SK-N-SH (cell line): ENCODE data around the gene STX3. TPM values are rescaled to one million over a fixed set of nuclear protein-coding genes. Genes with fewer than 3 reads are reported as not detected.
"Not testable (repeated sequence)": the region's sequence is repeated elsewhere in the genome, so short reads cannot be mapped to it uniquely, and the experiment has no call there.

ENCODE experiments used
- CTCF ChIA-PET: fragments of 300-600, 350-600 bp; formaldehyde crosslinking; extraction: SDS; loops from one replicate; lab custom pipeline; 2021; lab: Yijun Ruan, JAX
- POLR2A ChIA-PET: fragments of 350-600 bp; sonication (Branson Sonifier 250); formaldehyde crosslinking; extraction: SDS; loops from one replicate; lab custom pipeline; 2020; ENCODE audit warnings: antibody characterized with exemption, inconsistent platforms; lab: Yijun Ruan, JAX
- DNase-seq: peaks from one replicate; pipeline ENCODE4 v3.0.0; 2012
- H2AFZ ChIP-seq: fragments of 200-600 bp; sonication (generic); 2 replicates; pipeline ENCODE4 v1.8.1; 2016; ENCODE audit warnings: antibody characterized with exemption, mild to moderate bottlenecking, low read depth
- H3F3A ChIP-seq: fragments of 200-600 bp; sonication (generic); replicated peaks from 2 replicates; pipeline ENCODE3; 2016; ENCODE audit warnings: antibody characterized with exemption, mild to moderate bottlenecking; ENCODE audit not compliant: insufficient read depth
- H3K27ac ChIP-seq, 2 experiments: fragments of 200-500 bp in 1 of 2; fragments of 200-600 bp in 1 of 2; sonication (Bioruptor generic) in 1 of 2; sonication (generic), shearing (Covaris generic) in 1 of 2; 2 replicates each; pipeline versions ENCODE4 v1.5.1 to v1.6.1; 2014 to 2016; ENCODE audit warnings: low read depth in 2 of 2, inconsistent platforms in 1 of 2, low read length in 1 of 2, mild to moderate bottlenecking in 1 of 2, mixed read lengths in 1 of 2
- H3K27me3 ChIP-seq: fragments of 200-600 bp; sonication (generic), shearing (Covaris generic); 2 replicates; pipeline ENCODE4 v1.6.1; 2016; ENCODE audit warnings: mixed run types; ENCODE audit not compliant: insufficient read depth
- H3K36me3 ChIP-seq, 2 experiments: fragments of 200-500 bp in 1 of 2; fragments of 200-600 bp in 1 of 2; sonication (Bioruptor generic) in 1 of 2; sonication (generic) in 1 of 2; replicated peaks in 1 of 2; 2 replicates each; pipeline versions ENCODE3 to v1.5.1; 2014 to 2016; ENCODE audit warnings: low read length in 1 of 2, mild to moderate bottlenecking in 1 of 2; ENCODE audit not compliant: insufficient read depth in 2 of 2, control insufficient read depth in 1 of 2
- H3K4me1 ChIP-seq, 2 experiments: fragments of 200-500 bp in 1 of 2; fragments of 200-600 bp in 1 of 2; sonication (Bioruptor generic) in 1 of 2; sonication (generic), shearing (Covaris generic) in 1 of 2; 2 replicates each; pipeline versions ENCODE4 v1.5.1 to v1.6.1; 2014 to 2016; ENCODE audit warnings: low read depth in 1 of 2, low read length in 1 of 2, mixed run types in 1 of 2; ENCODE audit not compliant: insufficient read depth in 2 of 2, control insufficient read depth in 1 of 2
- H3K4me2 ChIP-seq: fragments of 200-600 bp; sonication (generic), shearing (Covaris generic); 2 replicates; pipeline ENCODE4 v1.6.1; 2017; ENCODE audit warnings: mixed run types
- H3K4me3 ChIP-seq, 2 experiments: fragments of 200-500 bp in 1 of 2; fragments of 200-600 bp in 1 of 2; sonication (Bioruptor generic) in 1 of 2; sonication (generic), shearing (Covaris generic) in 1 of 2; 2 replicates each; pipeline versions ENCODE4 v1.5.1 to v1.8.1; 2014 to 2016; ENCODE audit warnings: low read depth in 2 of 2, inconsistent platforms in 1 of 2, low read length in 1 of 2, mild to moderate bottlenecking in 1 of 2, mixed read lengths in 1 of 2, moderate library complexity in 1 of 2
- H3K79me2 ChIP-seq: fragments of 200-600 bp; sonication (generic); 2 replicates; pipeline ENCODE4 v1.8.1; 2017; ENCODE audit warnings: mild to moderate bottlenecking; ENCODE audit not compliant: insufficient read depth
- H3K9ac ChIP-seq: fragments of 200-600 bp; sonication (generic); 2 replicates; pipeline ENCODE4 v1.6.1; 2017; ENCODE audit warnings: mixed run types
- H3K9me2 ChIP-seq: fragments of 200-600 bp; sonication (generic); 2 replicates; pipeline ENCODE4 v1.6.1; 2017; ENCODE audit warnings: mixed run types
- H3K9me3 ChIP-seq: fragments of 200-600 bp; sonication (generic); 2 replicates; pipeline ENCODE4 v1.6.1; 2017; ENCODE audit warnings: mixed run types, mild to moderate bottlenecking, moderate library complexity
- H4K20me1 ChIP-seq: fragments of 200-600 bp; sonication (generic); 2 replicates; pipeline ENCODE4 v1.6.1; 2017; ENCODE audit warnings: mild to moderate bottlenecking, mixed run types; ENCODE audit not compliant: insufficient read depth
- CHD2 ChIP-seq: fragments of 150-350 bp; IDR thresholded peaks from 2 replicates; pipeline ENCODE4 v1.6.1; 2018; ENCODE audit warnings: low read length; ENCODE audit not compliant: partially characterized antibody
- ELF1 ChIP-seq: IDR thresholded peaks from 2 replicates; pipeline ENCODE4 v1.4.0; 2012
- FOSL2 ChIP-seq: IDR thresholded peaks from 2 replicates; pipeline ENCODE4 v1.4.0; 2012; ENCODE audit warnings: low read depth, mild to moderate bottlenecking, moderate library complexity, borderline replicate concordance
- FOXM1 ChIP-seq: IDR thresholded peaks from 2 replicates; pipeline ENCODE4 v1.4.0; 2012; ENCODE audit warnings: low read depth, mild to moderate bottlenecking
- NFIC ChIP-seq: IDR thresholded peaks from 2 replicates; pipeline ENCODE4 v1.4.0; 2012; ENCODE audit warnings: borderline replicate concordance
- RCOR1 ChIP-seq: fragments of 150-350 bp; IDR thresholded peaks from 2 replicates; pipeline ENCODE4 v1.6.1; 2017; ENCODE audit warnings: antibody characterized with exemption, low read length
- SIN3A ChIP-seq: IDR thresholded peaks from 2 replicates; pipeline ENCODE4 v1.6.1; 2012; ENCODE audit warnings: low read depth, mild to moderate bottlenecking, low read length, moderate library complexity, borderline replicate concordance
- TCF12 ChIP-seq: IDR thresholded peaks from 2 replicates; pipeline ENCODE4 v1.4.0; 2012
- USF2 ChIP-seq: fragments of 150-350 bp; IDR thresholded peaks from 2 replicates; pipeline ENCODE4 v1.6.1; 2017; ENCODE audit warnings: antibody characterized with exemption, low read length, low read depth, borderline replicate concordance
- WGBS: methylation state at CpG from one replicate; pipeline ENCODE4 v1.1.6; 2017; ENCODE audit warnings: low lambda C conversion rate; 5-methylcytosine and 5-hydroxymethylcytosine counted together
- polyA plus RNA-seq, 3 experiments: library from polyadenylated mRNA; depleted of rRNA; stranded (reverse); fragments of >200 nt; gene quantifications; 2 replicates each; pipeline ENCODE4 v1.2.3, GENCODE V29; 2012
- TF ChIP-seq, protein P1 (sequence below): fragments of 150-350 bp; IDR thresholded peaks from 2 replicates; pipeline ENCODE4 v1.6.1; 2016; ENCODE audit warnings: mild to moderate bottlenecking, low read depth, low read length
- TF ChIP-seq, protein P2 (sequence below): IDR thresholded peaks from 2 replicates; pipeline ENCODE4 v1.6.1; 2012; ENCODE audit warnings: mild to moderate bottlenecking, low read depth, low read length, moderate library complexity
- TF ChIP-seq, protein P3 (sequence below): fragments of 200-600 bp; sonication (generic); IDR thresholded peaks from 2 replicates; pipeline ENCODE4 v1.6.1; 2017; ENCODE audit warnings: antibody characterized with exemption, mild to moderate bottlenecking, moderate library complexity

The STX3 gene
- polyA plus RNA-seq, 1 of the 3 experiments (the other 2 are of a cell fraction), result 21.4 TPM

DNA sequence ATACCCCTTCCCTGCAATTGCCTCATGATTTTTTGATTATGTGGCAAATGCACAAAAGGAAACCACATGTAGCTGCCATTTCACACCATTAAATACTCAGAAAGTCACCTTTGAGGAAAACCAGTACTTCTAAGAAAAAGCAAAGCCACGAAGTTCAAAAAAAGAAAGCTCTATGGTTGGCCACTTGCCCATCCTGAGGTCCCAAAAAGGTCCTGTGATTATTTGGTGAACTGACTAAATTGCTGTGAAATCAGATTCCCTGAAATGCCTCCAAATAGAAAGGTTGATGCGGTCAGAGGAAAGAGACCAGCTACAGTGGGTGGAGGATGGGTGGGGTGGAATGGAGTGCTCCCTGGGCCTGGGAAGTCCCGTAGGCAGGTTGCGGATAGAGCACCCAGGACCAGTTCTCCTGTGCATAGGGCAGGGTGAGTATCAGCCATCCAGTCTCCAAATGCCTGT, 28.5 kb downstream of the STX3 start:
- H3K36me3 ChIP-seq, result peaks cover under 1 to 33% of the 10 kb centered on the region in 2 experiments
- no peak overlapping the region for H2AFZ ChIP-seq
- H3K9me2 ChIP-seq, result no peaks in the 10 kb centered on the region
- no peak overlapping the region for H3K4me3 ChIP-seq
- peaks cover 20% of the 10 kb centered on the region; the same call in 1 of the 2 replicates for H3K79me2 ChIP-seq
- 0 out of 2 replicates have a peak, but pooled peaks cover 3% of the 10 kb centered on the region for H4K20me1 ChIP-seq
- no peak for DNase-seq
- H3F3A ChIP-seq, result peaks cover 23% of the 10 kb centered on the region
- no peak for TF ChIP-seq CHD2
- TF ChIP-seq, protein P1, sequence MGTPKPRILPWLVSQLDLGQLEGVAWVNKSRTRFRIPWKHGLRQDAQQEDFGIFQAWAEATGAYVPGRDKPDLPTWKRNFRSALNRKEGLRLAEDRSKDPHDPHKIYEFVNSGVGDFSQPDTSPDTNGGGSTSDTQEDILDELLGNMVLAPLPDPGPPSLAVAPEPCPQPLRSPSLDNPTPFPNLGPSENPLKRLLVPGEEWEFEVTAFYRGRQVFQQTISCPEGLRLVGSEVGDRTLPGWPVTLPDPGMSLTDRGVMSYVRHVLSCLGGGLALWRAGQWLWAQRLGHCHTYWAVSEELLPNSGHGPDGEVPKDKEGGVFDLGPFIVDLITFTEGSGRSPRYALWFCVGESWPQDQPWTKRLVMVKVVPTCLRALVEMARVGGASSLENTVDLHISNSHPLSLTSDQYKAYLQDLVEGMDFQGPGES, result no peak
- TF ChIP-seq TCF12, result no peak
- no peak for TF ChIP-seq SIN3A
- TF ChIP-seq USF2, result no peak
- no peak for TF ChIP-seq FOSL2
- TF ChIP-seq RCOR1, result no peak
- TF ChIP-seq FOXM1, result no peak
- TF ChIP-seq, protein P2, sequence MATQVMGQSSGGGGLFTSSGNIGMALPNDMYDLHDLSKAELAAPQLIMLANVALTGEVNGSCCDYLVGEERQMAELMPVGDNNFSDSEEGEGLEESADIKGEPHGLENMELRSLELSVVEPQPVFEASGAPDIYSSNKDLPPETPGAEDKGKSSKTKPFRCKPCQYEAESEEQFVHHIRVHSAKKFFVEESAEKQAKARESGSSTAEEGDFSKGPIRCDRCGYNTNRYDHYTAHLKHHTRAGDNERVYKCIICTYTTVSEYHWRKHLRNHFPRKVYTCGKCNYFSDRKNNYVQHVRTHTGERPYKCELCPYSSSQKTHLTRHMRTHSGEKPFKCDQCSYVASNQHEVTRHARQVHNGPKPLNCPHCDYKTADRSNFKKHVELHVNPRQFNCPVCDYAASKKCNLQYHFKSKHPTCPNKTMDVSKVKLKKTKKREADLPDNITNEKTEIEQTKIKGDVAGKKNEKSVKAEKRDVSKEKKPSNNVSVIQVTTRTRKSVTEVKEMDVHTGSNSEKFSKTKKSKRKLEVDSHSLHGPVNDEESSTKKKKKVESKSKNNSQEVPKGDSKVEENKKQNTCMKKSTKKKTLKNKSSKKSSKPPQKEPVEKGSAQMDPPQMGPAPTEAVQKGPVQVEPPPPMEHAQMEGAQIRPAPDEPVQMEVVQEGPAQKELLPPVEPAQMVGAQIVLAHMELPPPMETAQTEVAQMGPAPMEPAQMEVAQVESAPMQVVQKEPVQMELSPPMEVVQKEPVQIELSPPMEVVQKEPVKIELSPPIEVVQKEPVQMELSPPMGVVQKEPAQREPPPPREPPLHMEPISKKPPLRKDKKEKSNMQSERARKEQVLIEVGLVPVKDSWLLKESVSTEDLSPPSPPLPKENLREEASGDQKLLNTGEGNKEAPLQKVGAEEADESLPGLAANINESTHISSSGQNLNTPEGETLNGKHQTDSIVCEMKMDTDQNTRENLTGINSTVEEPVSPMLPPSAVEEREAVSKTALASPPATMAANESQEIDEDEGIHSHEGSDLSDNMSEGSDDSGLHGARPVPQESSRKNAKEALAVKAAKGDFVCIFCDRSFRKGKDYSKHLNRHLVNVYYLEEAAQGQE, result no peak
- TF ChIP-seq ELF1, result no peak
- no peak for TF ChIP-seq NFIC
- TF ChIP-seq, protein P3, sequence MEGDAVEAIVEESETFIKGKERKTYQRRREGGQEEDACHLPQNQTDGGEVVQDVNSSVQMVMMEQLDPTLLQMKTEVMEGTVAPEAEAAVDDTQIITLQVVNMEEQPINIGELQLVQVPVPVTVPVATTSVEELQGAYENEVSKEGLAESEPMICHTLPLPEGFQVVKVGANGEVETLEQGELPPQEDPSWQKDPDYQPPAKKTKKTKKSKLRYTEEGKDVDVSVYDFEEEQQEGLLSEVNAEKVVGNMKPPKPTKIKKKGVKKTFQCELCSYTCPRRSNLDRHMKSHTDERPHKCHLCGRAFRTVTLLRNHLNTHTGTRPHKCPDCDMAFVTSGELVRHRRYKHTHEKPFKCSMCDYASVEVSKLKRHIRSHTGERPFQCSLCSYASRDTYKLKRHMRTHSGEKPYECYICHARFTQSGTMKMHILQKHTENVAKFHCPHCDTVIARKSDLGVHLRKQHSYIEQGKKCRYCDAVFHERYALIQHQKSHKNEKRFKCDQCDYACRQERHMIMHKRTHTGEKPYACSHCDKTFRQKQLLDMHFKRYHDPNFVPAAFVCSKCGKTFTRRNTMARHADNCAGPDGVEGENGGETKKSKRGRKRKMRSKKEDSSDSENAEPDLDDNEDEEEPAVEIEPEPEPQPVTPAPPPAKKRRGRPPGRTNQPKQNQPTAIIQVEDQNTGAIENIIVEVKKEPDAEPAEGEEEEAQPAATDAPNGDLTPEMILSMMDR, result no peak
- TF ChIP-seq, all 33 proteins: peak for 0
- Histone ChIP-seq H3K27me3 (no peaks in the 10 kb centered on the region), H3K4me1 (peaks cover 2 to 28% of the 10 kb centered on the region in 2 experiments; a peak in 3 of 4 replicates), H3K9me3 (no peaks in the 10 kb centered on the region), H3K9ac (no peak overlapping the region), H3K4me2 (no peak overlapping the region), H3K27ac (no peak overlapping the region)
- CTCF ChIA-PET, result interaction anchor here (0.7 kb wide), 1 partner anchor 18 kb away, joined by 3 read pairs; no protein-coding TSS in a partner anchor
- WGBS, result 79% methylated on average over 4 of the region's 4 CpGs
- POLR2A ChIA-PET, result no interaction called here

GRCh38 chr11:59784441-59784840, 29.3 kb downstream of the STX3 start:
- H3K9ac ChIP-seq, DNase-seq, H4K20me1 ChIP-seq, H3K4me2 ChIP-seq, H3K27ac ChIP-seq, H3K9me3 ChIP-seq, H3K27me3 ChIP-seq, POLR2A ChIA-PET, H3K4me3 ChIP-seq, H3K9me2 ChIP-seq, H2AFZ ChIP-seq: not testable (repeated sequence)
- CTCF ChIA-PET, result interaction anchor here (0.9 to 2.0 kb wide), 3 partner anchors 9 to 30 kb away, joined by 3 to 7 read pairs (median 4); partner anchors contain the start of gene STX3
- Histone ChIP-seq H3K36me3 (peaks cover 2 to 34% of the 10 kb centered on the region in 2 experiments), H3K4me1 (peaks cover 2 to 28% of the 10 kb centered on the region in 2 experiments; a peak in 3 of 4 replicates), H3K79me2 (peaks cover 25% of the 10 kb centered on the region; the same call in 1 of the 2 replicates), H3F3A (peaks cover 23% of the 10 kb centered on the region)
- WGBS, result 94% methylated on average over 5 of the region's 5 CpGs
